Stimulated activated CD8-positive, alpha-beta memory T cell treated with anti-CD3 and anti-CD28 coated beads, Interleukin-15, amount 100 ng/mL, for 4 hours (primary cell): ENCODE data around the gene CKMT2.

Source experiments
- DNase-seq, 2 donors: peaks; one replicate each; pipeline ENCODE4 v3.0.0-alpha.2; 2020; ENCODE audit warnings: low read depth in 2 of 2

CKMT2 gene

GRCh38 chr5:81308836-81309235 is 75.7 kb downstream of the CKMT2 start:
- no peak for DNase-seq

DNA sequence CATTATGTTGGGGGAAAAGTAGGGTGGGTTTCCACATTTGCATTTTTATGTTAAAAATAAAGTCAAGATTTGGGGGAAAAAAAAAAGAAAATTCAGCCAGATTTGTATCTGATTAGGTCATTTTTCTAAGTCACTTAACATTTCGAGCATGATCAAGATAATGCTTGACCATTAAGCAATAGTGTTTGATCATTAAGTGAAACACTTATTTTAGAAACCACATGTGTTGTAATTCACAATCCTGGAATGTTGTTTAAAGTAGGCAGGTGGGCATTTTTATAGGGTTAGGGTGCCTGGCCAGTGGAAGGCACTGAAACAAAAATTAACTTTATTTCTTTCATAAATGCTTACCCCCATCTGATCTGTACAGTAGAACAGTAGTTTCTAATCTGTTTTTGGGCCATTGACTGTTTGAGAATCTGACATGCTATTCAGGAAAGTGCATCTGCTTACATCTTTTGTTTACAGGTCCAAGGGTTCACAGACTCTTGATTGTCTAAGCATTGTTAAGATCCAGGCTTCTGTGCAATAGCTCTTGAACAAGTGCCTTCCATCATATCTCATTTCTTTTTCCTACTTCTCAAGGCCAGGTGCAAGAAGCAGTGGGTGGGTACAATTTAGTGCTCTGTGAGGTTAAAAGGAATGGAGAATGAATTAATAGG is 77.4 kb downstream of the CKMT2 start:
- no peak for DNase-seq

DNA sequence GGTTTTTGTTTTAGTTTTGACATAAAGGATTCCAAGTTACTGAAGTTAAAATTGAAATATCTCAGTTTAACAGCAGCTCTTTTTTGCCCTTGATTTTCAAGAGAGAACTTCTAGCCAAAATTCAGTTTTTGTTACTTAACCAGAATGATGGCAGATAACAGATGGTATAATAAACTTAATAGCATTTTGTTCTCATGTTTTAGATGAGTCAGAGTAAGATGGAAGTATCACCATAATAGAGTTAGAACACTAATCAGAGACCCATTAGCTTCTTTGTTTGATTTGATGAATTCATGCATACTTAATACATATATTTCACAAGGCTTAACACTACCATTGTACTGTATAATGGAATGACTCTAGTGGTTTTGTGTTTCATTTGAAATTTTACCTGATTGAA is 80.2 kb downstream of the CKMT2 start:
- no peak for DNase-seq

DNA sequence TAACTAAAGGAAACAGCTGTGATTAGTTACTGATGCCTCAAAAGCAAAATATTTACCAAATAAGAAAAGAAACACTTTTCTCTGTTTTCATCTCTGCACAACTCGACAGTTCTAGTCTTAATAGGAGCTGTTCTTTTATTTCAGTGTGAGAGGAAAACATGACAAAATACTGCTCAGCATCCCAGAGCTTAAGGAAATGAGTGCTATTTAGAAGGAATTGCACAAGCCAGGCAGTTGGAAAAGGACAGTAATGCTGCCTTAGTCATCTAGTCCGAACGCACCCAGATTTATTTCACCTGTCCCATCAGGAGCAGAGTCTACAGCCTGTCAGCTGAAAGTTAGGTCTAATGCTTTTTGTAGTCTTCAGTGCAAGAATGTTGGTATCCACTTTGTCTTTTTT is 80.6 kb downstream of the CKMT2 start:
- no peak for DNase-seq

DNA sequence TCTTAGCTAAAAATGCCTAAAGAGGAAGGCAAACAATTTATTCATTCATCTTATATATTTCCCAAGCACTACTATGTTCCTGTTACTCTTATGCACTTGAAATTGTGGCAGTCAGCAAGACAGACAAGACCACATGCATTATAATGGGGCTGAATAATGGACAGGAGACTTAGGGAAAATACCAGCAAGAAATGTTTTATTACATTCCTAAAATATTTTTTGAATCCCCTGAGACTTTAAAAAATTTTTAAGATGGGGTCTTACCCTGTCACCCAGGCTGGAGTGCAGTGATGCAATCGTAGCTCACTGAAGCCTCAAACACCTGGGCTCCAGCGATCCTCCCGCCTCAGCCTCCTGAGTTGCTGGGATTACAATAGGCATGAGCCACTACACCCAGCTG is 81.5 kb downstream of the CKMT2 start:
- DNase-seq, result no peak

GRCh38 chr5:81315336-81315735 is 82.2 kb downstream of the CKMT2 start:
- DNase-seq, result no peak

DNA sequence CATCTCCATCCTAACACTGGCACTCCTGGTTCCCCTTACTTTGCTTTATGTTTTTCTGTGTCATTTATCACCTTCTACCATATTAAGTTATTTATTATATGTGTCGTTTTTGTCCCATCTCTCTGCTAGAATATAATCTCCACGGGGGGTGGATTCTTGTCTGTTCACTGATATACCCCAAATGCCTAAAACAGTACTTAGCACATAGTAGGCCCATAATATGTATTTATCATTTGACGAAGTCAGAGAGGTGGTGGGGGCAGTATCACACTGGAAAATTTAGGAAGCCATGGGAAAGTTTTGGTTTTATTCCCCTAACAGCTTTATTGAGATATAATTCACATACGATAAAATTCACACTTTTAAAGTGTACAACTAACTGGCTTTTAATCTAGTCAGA is 82.7 kb downstream of the CKMT2 start:
- no peak for DNase-seq
